ENCODE results near the gene PROSER2.

The PROSER2 gene

GRCh38 chr10:11813855-11814567, 9.1 kb upstream of the PROSER2 start:
- no peak for TF ChIP-seq CTCF (IDR thresholded peaks at IDR 0.05; ENCODE audit: borderline replicate concordance, insufficient read depth, low read depth, low read length)
- no peak overlapping the region for H3K4me3 ChIP-seq (ENCODE audit: low read depth, low read length)

- no peak overlapping the region for H3K4me3 ChIP-seq (ENCODE audit: low read depth, low read length)
- no peak for TF ChIP-seq CTCF (IDR thresholded peaks at IDR 0.05; ENCODE audit: borderline replicate concordance, insufficient read depth, low read depth, low read length)
These were observed 4.1 kb upstream of the PROSER2 start for GRCh38 chr10:11819027-11819426.

- no peak overlapping the region for H3K4me3 ChIP-seq (ENCODE audit: low read depth, low read length)
- TF ChIP-seq CTCF (IDR thresholded peaks at IDR 0.05; ENCODE audit: borderline replicate concordance, insufficient read depth, low read depth, low read length) = no peak
These were observed 965 bp upstream of the PROSER2 start for GRCh38 chr10:11822026-11822756.

- TF ChIP-seq CTCF (IDR thresholded peaks at IDR 0.05; ENCODE audit: borderline replicate concordance, insufficient read depth, low read depth, low read length) = no peak
- no peak overlapping the region for H3K4me3 ChIP-seq (ENCODE audit: low read depth, low read length)
These were observed 391 bp upstream of the PROSER2 start for GRCh38 chr10:11822809-11823121.

- no peak for TF ChIP-seq CTCF (IDR thresholded peaks at IDR 0.05; ENCODE audit: borderline replicate concordance, insufficient read depth, low read depth, low read length)
- no peak overlapping the region for H3K4me3 ChIP-seq (ENCODE audit: low read depth, low read length)
These were observed 812 bp downstream of the PROSER2 start for GRCh38 chr10:11823989-11824346.

- no peak overlapping the region for H3K4me3 ChIP-seq (ENCODE audit: low read depth, low read length)
- no peak for TF ChIP-seq CTCF (IDR thresholded peaks at IDR 0.05; ENCODE audit: borderline replicate concordance, insufficient read depth, low read depth, low read length)
These were observed 1.2 kb downstream of the PROSER2 start for GRCh38 chr10:11824376-11824775.

GRCh38 chr10:11824825-11825224, 1.7 kb downstream of the PROSER2 start:
- TF ChIP-seq CTCF (IDR thresholded peaks at IDR 0.05; ENCODE audit: borderline replicate concordance, insufficient read depth, low read depth, low read length) = no peak
- H3K4me3 ChIP-seq (ENCODE audit: low read depth, low read length) = no peak overlapping the region
